ENCODE measurements around the gene CYP1B1.
"Not testable (repeated sequence)": the region's sequence is repeated elsewhere in the genome, so short reads cannot be mapped to it uniquely, and the experiment has no call there.

The CYP1B1 gene

DNA sequence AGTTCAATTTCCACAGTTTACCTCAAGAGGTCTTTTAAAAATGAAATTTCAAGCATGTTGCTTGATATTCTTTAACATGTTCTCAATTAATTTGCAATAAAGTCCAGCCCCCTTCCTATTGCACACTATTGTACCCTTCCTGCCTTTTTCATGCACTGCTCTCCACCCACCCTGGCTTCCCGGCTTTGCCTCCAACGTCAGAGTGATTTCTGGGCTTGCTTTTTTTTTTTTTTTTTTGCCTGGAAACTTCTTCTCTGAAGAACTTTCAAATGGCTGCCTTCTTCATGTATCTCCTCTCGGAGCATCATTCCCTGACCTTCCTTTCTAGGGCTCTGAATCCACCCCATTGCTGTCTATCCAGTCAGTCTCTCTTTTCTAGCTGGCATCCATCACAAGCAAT is 24.4 kb upstream of the CYP1B1 start:
- DNase-seq = no peak
- in situ Hi-C loops (cut with HindIII; ENCODE audit: low pct_ligation_motif_present, low pct_unique_long_range_greater_than_20kb, low sequenced_read_pairs) = no loop called here

DNA sequence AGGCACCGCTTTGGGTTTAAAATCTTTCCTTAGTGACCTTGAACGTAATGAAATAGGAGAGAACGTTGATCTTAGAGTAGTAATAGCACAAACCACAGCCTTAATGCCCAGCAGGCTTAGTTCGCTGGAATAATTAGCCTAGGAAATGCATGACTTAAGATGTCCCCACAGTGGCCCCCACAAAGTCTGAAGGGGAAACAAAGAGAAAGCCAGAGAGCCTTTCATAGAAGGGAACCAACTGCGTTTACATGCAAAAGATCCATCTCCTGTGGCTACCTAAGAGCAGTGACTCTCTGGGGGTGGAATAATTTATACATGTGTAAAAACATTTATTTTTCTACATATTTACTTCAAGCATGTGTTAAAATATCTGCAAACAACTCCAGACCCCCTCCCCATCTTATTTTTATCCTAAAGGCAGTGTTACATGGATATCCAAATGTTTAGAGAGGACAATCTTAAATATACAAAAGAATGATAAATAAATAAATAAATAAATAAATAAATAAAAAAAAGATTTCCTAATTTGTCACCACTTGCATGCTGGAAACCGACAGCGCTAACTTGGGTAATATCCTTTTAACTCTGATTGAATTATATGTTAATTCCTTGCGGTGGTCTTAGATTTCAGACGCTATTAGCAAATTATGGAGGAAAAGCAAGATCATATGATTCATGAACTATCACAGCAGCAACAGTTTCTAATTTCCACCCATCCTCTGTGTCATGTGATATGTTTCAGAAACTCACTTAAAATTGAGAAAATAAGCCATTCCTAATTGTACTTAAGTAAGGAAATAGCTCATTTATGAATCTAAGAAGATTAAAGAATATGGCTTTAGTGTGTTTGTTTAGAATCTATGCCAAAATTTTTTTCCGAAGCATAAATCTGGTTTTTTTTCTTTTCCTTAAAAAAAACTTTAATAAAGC is 23.4 kb upstream of the CYP1B1 start:
- no peak for DNase-seq
- in situ Hi-C loops (cut with HindIII; ENCODE audit: low pct_ligation_motif_present, low pct_unique_long_range_greater_than_20kb, low sequenced_read_pairs) = no loop called here

DNA sequence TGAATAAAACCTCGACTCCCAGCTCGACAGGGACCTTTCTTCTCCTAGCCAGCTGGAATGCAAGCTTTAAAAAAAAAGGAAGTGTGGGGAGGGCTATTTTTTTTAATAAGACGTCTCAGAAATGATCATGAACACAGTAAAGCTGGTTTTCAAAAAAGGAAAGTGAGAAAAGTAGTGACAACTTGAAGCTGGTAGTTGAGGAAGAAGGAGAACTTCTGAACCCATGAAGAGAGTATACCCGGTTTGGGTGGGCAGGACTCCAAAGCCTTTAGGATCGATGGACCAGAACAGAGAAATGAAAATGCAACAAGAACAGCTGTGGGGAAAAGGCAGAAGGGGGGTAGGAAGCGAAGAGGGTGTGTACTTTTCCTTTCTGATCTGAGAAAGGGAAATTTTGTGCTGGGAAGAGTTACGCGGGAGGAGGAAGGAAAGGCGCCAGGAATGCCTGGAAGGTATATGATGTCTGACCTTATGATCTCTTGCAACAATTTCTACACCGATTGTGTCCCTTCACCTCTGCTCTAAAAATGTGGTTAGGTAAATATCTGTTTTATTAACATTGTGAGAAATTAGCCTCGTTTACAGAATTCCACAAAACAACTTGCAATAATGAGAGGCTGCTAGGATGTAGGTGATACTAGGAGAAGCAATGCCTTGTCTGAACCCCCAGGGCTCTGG is 22.6 kb upstream of the CYP1B1 start:
- in situ Hi-C loops (cut with HindIII; ENCODE audit: low pct_ligation_motif_present, low pct_unique_long_range_greater_than_20kb, low sequenced_read_pairs) = no loop called here
- no peak for DNase-seq

DNA sequence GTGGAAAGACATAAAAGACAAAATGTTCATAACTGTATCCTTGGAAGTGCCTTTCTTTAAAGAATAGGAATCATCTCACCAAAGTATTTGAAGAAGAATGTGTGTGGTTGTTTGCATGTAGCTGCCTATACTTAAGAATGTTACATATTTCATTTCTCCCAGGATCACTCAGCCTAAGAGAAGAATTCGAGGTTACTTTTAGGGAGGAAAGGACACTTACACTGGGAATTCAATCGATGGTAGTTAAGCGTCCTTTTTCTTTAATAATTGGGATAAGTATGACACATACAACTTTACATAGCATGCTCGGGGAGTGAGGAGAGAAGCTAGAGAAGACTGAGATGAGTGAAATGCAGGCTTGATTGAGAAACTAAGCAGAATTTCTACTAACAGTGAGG is 22.0 kb upstream of the CYP1B1 start:
- no peak for DNase-seq
- in situ Hi-C loops (cut with HindIII; ENCODE audit: low pct_ligation_motif_present, low pct_unique_long_range_greater_than_20kb, low sequenced_read_pairs) = no loop called here

DNA sequence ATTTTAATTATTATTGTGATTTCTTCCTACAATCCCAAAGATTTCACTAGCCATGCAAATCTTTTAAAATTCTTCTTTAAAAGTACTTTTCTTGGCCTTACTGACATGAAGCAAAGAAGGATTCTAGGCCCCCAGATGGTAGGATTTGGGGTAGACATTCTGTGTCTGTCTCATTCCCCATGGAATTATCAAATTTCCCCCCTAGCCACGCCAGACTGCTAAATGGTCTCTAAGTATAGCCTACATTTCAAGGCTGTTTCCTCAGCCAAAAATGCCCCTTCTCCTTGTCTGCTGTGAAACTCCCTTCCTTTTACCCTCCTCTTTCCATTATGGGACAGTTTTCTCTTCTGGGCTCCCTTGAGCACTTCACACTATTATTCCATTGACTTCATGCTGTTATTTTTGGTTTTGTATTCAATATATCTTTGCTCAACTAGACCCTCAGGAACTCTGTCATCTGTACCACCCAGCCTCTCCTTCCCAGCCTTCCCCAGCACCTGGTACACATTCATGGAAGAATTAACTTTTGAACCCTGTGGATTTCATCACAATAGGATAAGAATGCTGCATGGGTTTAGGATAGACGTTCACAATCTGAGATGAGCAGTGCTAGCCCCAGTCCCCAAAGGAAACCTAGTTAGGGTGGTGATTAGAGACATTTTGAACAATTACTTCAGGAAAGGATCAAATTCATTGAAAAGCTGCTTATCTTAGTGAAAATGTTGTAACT is 21.5 kb upstream of the CYP1B1 start:
- in situ Hi-C loops (cut with HindIII; ENCODE audit: low pct_ligation_motif_present, low pct_unique_long_range_greater_than_20kb, low sequenced_read_pairs) = no loop called here
- DNase-seq = no peak

DNA sequence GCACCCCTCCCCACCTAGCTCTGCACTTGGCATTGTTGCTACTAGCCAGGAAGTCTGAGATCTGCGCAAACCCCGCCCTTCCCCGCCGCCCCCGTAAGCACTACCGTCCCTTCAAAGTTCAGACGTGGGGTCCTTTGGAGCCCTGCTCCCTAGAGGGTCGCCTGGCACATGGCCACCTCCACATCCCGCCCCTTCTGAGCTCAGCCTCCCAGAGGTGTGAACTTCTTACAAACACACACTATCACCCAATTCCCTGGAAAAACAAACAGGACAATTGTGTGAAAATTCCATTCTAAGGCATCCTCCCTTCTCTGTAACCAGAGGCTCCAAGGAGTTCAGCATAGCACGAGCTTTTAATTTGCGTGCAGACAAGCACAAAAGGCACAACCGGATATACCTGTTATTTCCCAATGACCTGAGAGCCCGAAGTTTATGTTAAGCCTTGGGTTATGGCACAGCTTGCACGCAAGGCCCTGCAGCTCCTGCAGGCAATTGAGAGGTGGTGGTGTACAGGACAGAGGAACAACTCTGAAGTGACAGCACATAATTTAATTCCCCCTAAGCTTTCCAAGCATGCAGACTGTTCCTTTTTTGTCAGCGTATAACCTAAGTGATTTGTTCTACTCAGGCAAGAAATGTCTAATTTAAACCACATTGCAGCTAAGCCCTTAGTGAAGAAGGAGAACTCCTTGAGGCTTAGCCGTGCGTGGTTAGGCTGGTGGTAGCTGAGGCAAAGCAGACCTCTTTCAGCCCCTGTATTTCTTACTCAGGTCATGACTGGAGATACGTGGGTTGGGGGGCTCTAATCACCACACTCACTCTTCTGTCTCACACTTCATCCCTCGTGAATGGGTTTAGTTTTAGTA is 20.3 kb upstream of the CYP1B1 start:
- DNase-seq = no peak
- in situ Hi-C loops (cut with HindIII; ENCODE audit: low pct_ligation_motif_present, low pct_unique_long_range_greater_than_20kb, low sequenced_read_pairs) = no loop called here

DNA sequence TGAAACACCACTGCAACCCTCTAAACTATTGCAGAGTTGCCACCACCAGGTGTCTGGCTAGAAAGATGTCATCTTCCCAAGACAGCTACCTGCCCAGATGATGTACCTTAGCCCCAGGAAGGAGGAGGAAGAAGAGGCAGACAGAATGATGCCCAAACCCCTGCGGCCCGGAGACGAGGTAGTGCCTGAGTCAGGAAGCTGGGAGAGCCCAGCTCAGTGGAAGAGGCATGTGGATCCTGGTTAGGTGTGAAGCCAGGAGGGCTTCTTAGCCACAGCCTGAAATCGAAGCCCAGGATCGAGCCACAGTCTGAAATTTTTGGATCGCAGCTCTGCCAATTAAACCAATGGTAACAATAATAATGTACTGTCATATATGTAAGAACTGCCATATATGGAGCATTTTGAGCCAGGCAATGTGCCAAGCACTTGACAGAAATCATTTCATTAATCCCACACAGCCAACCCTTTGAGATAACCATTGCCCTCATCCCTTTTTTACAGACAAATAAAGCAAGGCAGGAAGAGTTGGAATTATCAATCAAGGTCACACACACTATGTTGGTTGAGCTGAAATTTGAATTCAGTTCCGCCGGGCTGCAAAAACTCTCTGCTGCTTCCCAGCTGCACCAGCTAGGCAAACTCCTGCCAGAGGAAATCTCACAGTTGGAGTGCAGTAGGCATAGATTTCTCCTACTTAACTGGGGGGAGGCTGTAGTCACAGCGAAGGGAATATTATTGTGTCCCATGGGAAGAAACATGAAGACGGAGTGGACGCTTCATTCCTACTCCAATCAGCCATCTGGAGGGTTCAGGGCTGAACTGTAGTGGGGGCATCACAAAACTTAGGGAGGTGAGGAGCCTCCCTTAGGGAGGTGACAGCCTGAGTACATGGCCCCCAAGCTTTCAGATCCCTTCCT is 19.4 kb upstream of the CYP1B1 start:
- no peak for DNase-seq
- in situ Hi-C loops (cut with HindIII; ENCODE audit: low pct_ligation_motif_present, low pct_unique_long_range_greater_than_20kb, low sequenced_read_pairs) = no loop called here

DNA sequence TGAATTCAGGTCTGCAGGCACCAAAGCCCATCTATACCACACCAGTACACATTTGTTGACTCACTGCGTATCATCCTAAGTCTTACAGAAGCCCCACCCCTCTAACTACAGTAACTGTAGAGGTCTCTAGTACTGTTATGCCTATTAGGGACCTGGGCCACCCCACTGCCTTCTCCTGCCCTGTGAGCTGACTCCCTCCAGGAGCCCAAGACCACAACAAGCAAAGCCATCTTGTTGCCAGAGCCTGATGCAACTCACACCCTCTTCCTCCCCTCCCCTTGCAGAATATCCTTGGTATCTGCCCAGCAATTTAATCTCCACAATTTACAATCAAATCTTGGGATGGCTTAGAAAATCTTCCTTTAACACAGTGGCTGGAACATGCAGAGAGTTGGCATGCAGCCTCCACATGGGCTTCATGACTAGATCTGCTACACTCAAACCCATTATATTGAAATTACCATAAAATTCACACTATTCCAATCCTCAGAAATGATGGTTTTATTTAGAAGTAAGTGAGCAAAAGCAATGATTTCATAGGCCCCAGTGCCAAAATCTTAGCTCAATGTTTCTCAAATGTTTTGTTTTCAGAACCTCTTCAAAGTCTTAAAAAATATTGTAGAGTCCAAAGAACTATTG is 17.7 kb upstream of the CYP1B1 start:
- in situ Hi-C loops (cut with HindIII; ENCODE audit: low pct_ligation_motif_present, low pct_unique_long_range_greater_than_20kb, low sequenced_read_pairs) = no loop called here
- no peak for DNase-seq

DNA sequence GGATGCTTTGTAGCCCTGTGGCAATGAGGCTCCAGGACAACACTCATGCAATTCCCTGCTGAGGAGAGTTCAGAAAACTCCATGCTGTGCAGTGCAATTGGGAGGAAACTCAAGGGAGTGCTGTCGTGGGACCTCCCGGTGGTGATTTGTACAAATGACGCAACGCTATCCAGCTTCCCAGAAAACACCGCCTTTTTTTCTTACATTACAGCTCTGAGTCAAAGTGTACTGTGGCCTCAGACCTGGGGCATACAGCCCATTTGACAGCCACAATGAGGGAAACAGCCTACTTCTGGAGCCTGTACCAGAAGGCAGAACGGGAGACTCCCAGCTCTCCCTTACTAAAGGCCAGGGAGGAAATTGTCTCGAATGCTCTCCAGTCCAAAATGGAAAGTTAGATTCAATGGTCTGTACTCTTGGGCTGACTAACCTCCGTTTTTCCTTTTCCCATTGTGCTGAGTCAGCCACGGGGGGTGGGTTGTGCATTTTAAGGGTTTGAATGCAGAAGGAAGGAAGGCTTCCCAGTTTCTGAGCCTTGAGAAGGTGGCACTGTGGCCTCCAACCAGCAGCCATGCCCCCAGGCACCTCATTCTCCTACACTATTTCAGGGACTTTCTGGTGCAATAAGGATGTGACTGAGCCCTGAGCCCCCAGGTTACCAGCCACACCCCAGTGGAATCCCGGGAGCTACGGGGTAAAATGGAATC is 16.4 kb upstream of the CYP1B1 start:
- in situ Hi-C loops (cut with HindIII; ENCODE audit: low pct_ligation_motif_present, low pct_unique_long_range_greater_than_20kb, low sequenced_read_pairs) = no loop called here
- no peak for DNase-seq

DNA sequence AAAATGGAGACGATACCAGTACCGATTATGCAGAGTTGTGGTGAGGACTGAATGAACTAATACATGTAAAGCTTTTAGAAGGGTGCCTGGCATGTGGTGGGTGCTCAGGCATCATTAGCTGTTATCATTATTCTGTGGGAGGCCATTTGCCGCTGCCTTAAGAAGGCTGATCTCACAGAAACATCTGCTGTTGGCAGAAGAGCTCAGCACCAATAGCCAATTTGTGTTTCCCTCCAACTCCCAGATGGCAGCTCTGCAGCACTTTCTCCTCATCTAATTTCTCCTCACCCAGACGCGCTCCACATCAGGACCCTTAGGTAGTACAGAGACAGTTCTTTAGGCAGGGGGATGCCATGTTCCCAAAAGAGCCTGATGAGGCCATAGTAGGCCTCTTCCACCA is 15.8 kb upstream of the CYP1B1 start:
- DNase-seq = no peak
- in situ Hi-C loops (cut with HindIII; ENCODE audit: low pct_ligation_motif_present, low pct_unique_long_range_greater_than_20kb, low sequenced_read_pairs) = no loop called here

DNA sequence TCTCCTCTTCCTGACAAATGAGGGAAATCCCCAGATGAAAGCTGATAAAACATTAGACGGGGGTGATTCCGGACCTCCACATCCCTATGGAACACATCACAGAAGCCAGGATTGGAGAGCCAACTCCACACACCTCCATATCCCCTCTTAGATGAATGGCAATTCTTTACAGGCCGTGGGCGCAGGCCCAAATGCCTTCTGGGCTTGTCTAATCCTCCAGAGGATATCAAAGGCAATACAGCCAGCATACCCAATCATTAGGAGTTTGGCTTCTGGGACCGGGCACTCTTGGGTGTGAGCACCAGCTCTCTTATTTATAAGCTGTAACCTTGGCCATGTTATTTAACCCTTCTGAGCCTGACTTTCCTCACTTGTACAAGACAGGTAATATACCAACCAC is 15.0 kb upstream of the CYP1B1 start:
- in situ Hi-C loops (cut with HindIII; ENCODE audit: low pct_ligation_motif_present, low pct_unique_long_range_greater_than_20kb, low sequenced_read_pairs) = no loop called here
- no peak for DNase-seq

DNA sequence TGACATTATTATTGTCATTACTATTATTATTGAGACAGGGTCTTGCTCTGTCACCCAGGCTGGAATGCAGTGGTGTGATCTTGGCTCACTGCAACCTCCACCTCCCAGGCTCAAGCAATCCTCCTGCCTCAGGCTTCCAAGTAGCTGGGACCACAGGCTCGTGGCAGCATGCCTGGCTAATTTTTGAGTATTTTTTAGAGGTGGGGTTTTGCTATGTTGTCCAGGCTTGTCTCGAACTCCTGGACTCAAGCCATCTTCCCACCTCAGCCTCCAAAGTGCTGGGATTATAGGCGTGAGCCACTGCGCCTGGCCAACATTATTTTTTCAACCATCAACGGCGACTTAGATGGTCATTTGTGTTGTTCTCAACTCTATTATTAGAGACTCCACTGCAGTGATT is 14.3 kb upstream of the CYP1B1 start:
- in situ Hi-C loops (cut with HindIII; ENCODE audit: low pct_ligation_motif_present, low pct_unique_long_range_greater_than_20kb, low sequenced_read_pairs) = not testable (repeated sequence)

DNA sequence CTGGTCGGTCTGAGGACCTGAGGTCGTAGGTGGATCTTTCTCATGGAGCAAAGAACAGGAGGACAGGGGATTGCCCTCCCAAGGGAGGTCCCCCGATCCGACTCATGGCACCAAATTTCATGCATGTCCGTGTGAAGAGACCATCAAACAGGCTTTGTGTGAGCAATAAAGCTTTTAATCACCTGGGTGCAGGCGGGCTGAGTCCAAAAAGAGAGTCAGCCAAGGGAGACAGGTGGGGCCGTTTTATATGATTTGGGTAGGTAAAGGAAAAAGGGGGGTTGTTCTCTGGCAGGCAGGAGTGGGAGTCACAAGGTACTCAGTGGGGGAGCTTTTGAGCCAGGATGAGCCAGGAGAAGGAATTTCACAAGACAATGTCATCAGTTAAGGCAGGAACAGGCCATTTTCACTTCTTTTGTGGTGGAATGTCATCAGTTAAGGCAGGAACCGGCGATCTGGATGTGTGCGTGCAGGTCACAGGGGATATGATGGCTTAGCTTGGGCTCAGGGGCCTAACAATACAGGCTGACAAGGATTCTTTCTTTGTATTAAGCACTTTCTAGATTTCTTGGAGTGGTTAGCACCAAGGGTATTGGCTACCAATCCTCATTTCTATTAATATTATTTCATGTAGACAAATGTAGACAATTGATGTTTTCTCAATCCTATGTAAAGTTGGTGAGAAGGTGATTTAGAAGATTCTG is 10.2 kb upstream of the CYP1B1 start:
- DNase-seq; in situ Hi-C loops (cut with HindIII; ENCODE audit: low pct_ligation_motif_present, low pct_unique_long_range_greater_than_20kb, low sequenced_read_pairs): not testable (repeated sequence)

More for the DNA sequence above, 14.3 kb upstream of the CYP1B1 start:
- not testable (repeated sequence) for DNase-seq

DNA sequence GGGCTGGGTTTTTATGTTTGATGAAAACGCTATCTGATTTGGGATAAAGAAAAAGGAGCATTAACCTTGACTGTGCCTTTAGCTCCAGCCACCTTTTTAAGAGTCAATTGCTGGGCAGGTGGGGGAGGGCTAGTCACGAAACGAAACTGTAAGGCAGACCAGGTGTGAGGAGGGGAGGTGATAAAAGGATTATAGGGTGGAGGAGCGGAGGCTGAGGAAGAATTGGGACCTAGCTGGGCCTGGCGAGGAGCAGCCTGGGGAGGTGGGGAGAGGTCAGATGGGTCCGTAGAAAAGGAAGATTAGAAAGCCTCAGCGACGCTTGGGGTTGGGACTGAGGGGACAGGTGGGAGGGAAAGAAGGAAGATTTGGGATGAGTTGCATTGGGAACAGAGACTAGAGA is 8.6 kb upstream of the CYP1B1 start:
- in situ Hi-C loops (cut with HindIII; ENCODE audit: low pct_ligation_motif_present, low pct_unique_long_range_greater_than_20kb, low sequenced_read_pairs); DNase-seq: not testable (repeated sequence)

DNA sequence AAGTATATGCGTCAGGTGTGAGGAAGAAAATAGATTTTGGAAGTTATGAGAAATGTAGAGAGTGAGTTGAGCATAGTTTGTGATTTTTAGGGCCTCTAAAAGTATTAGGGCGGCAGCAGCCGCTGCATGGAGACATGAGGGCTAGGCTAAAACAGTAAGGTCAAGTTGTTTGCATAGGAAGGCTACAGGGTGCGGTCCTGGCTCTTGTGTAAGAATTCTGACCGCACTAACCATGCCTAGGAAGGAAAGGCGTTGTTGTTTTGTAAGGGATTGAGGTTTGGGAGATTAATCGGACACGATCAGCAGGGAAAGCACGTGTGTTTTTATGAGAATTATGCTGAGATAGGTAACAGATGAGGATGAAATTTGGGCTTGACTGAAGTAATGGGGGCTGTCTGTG is 6.8 kb upstream of the CYP1B1 start:
- in situ Hi-C loops (cut with HindIII; ENCODE audit: low pct_ligation_motif_present, low pct_unique_long_range_greater_than_20kb, low sequenced_read_pairs) = not testable (repeated sequence)

DNA sequence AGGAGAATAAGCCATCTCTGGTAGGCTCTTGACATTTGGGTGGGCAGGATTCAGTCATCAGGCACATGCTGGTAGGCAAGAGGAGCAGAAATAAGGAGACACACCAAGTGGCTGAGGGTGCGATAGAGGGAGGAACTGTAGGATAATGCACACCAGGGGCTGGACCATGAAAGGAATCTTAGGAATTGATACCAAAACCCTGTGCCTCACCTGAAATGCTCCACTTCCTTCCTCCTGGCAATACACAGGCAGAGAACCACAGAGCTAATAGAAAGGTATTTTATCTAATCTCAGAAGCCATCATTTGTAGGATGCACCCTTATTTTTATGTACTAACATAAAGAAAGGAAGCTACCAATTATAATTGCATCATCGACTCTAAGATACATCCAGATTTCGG is 4.4 kb upstream of the CYP1B1 start:
- no peak for DNase-seq
- in situ Hi-C loops (cut with HindIII; ENCODE audit: low pct_ligation_motif_present, low pct_unique_long_range_greater_than_20kb, low sequenced_read_pairs) = no loop called here

More for the DNA sequence above, 6.8 kb upstream of the CYP1B1 start:
- not testable (repeated sequence) for DNase-seq

Data from ACHN (cell line).